Superior temporal gyrus (tissue), 1 donor: Measurements from ENCODE around the gene AIFM3.

ENCODE experiments used
- DNase-seq: peaks from one replicate; pipeline ENCODE4 v3.0.0-alpha.2; 2016; ENCODE audit errors: extremely low spot score

The AIFM3 gene

GRCh38 chr22:21026783-21027692 is 60.0 kb downstream of the AIFM3 start:
- DNase-seq, result no peak

GRCh38 chr22:21028277-21029251 is 61.5 kb downstream of the AIFM3 start:
- no peak for DNase-seq

DNA sequence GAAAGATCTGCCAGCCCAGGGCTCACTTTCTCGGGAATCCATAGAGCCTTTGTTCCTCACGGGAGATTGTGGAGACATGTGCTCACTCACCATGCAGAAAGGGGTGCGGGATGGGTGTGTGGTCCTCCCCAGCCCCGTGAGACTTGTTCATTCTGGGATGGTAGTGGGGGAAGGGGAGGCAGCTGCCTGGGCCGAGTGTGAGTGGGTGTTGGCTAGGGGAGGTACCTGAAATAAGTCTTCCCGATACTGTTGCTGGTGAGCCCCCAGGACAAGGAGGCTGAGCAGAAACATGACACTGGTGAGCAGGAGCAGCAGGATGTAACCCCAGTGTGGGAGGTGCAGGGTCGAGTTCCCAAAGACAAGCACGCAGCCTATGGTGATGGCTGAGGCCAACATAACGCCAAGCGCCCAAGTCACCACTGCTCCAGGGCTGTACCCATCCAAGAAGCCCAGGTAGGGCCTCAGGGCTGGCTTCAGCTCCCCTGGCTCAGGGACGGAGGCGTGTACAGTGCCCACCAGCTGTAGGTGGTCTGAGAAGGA is 62.5 kb downstream of the AIFM3 start:
- no peak for DNase-seq

- DNase-seq, result no peak
These were observed 63.0 kb downstream of the AIFM3 start for GRCh38 chr22:21030032-21030431.
